ENCODE measurements around the gene STARD10. TPM values are rescaled to one million over a fixed set of nuclear protein-coding genes. Genes with fewer than 3 reads are reported as not detected.
A peak's percentile ranks its signal among the peaks of the same experiment; 100 is the strongest.

STARD10 gene
- total and polyA plus RNA-seq, 9 of the 15 experiments (the other 6 are each of a cell fraction or from before 2014, with no cell fraction given): 0.15 to 52.9 (median 32.3) TPM

DNA sequence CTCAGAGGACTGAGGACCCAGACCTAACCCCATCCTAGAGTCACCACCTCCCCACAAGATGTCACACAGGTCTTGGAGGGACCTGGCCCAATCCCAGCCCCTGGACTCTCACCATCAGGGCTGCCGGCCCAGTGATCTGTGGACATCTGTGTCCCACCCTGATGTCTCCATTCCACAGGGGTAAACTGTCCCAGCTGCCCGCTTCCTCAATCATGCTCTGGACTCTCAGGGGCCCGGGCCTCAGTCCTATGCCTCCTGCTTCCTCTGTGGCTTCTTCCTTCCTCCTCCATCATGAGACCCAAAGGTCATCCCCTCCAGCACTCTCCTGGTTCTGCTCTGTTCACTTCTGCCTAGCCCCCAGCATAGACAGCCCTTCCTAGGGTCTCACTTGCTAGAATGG, 73.8 kb downstream of the STARD10 start:
- 88% methylated on average over 3 of the region's 3 CpGs for WGBS (ENCODE audit: insufficient coverage, low coverage, missing lambda C conversion rate)
- intact Hi-C loops (cut with micrococcal nuclease): no loop called here
- BruUV-seq (replicated peaks): no TSS peak
- TF ChIP-seq NRF1 (conservative IDR thresholded peaks at IDR 0.05 in 1 of 2, IDR thresholded peaks at IDR 0.05 in 1 of 2) (no peak), MAZ (CRISPR knock-in tag; conservative IDR thresholded peaks at IDR 0.05 in 1 of 2, IDR thresholded peaks at IDR 0.05 in 1 of 2) (no peak), POU5F1 (IDR thresholded peaks at IDR 0.05; ENCODE audit: borderline replicate concordance, low read depth, low read length, partially characterized antibody) (no peak), ZNF239 (CRISPR knock-in tag; IDR thresholded peaks at IDR 0.05) (no peak), ZNF134 (CRISPR knock-in tag; conservative IDR thresholded peaks at IDR 0.05) (no peak), BCOR (IDR thresholded peaks at IDR 0.05) (no peak), CBX3 (IDR thresholded peaks at IDR 0.05; ENCODE audit: borderline replicate concordance in 1 of 2, low read length in 2 of 2) (no peak), RHOXF2B (CRISPR knock-in tag; conservative IDR thresholded peaks at IDR 0.05) (no peak), SRSF7 (optimal IDR thresholded peaks at IDR 0.05; ENCODE audit: low read depth, low read length) (no peak)
- TF ChIP-seq, protein P1, sequence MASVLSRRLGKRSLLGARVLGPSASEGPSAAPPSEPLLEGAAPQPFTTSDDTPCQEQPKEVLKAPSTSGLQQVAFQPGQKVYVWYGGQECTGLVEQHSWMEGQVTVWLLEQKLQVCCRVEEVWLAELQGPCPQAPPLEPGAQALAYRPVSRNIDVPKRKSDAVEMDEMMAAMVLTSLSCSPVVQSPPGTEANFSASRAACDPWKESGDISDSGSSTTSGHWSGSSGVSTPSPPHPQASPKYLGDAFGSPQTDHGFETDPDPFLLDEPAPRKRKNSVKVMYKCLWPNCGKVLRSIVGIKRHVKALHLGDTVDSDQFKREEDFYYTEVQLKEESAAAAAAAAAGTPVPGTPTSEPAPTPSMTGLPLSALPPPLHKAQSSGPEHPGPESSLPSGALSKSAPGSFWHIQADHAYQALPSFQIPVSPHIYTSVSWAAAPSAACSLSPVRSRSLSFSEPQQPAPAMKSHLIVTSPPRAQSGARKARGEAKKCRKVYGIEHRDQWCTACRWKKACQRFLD (CRISPR knock-in tag; IDR thresholded peaks at IDR 0.05): no peak
- TF ChIP-seq, protein P2, sequence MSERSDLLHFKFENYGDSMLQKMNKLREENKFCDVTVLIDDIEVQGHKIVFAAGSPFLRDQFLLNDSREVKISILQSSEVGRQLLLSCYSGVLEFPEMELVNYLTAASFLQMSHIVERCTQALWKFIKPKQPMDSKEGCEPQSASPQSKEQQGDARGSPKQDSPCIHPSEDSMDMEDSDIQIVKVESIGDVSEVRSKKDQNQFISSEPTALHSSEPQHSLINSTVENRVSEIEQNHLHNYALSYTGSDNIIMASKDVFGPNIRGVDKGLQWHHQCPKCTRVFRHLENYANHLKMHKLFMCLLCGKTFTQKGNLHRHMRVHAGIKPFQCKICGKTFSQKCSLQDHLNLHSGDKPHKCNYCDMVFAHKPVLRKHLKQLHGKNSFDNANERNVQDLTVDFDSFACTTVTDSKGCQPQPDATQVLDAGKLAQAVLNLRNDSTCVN (CRISPR knock-in tag; IDR thresholded peaks at IDR 0.05): no peak
- TF ChIP-seq, protein P3, sequence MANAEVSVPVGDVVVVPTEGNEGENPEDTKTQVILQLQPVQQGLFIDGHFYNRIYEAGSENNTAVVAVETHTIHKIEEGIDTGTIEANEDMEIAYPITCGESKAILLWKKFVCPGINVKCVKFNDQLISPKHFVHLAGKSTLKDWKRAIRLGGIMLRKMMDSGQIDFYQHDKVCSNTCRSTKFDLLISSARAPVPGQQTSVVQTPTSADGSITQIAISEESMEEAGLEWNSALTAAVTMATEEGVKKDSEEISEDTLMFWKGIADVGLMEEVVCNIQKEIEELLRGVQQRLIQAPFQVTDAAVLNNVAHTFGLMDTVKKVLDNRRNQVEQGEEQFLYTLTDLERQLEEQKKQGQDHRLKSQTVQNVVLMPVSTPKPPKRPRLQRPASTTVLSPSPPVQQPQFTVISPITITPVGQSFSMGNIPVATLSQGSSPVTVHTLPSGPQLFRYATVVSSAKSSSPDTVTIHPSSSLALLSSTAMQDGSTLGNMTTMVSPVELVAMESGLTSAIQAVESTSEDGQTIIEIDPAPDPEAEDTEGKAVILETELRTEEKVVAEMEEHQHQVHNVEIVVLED (CRISPR knock-in tag; IDR thresholded peaks at IDR 0.05): no peak

More for the DNA sequence above, 73.8 kb downstream of the STARD10 start:
- no peak overlapping the region for H3K4me3 ChIP-seq
- peaks cover 11 to 27% of the 10 kb centered on the region in 2 experiments; a peak in 4 of 5 replicates for H3K4me1 ChIP-seq (replicated peaks in 1 of 2; ENCODE audit: control insufficient read depth in 2 of 2, insufficient read depth in 2 of 2, low read length in 2 of 2)
- peaks cover 76% of the 10 kb centered on the region for H3K36me3 ChIP-seq (ENCODE audit: control insufficient read depth, insufficient read depth, low read length)
- H3K27ac ChIP-seq (ENCODE audit: extremely low read depth, low read depth, low read length): no peak overlapping the region
- H3K9ac ChIP-seq (ENCODE audit: insufficient read depth in 1 of 2, low read depth in 2 of 2, low read length in 2 of 2): peak overlapping the region in 1 of 2 experiments; percentile 24; a peak in 2 of 4 replicates
- H3K9me3 ChIP-seq (replicated peaks; ENCODE audit: control insufficient read depth, insufficient read depth, low read depth, low read length): no peaks in the 10 kb centered on the region
- FAIRE-seq (no peak), DNase-seq (ENCODE audit: extremely low read depth in 1 of 4, low spot score in 3 of 4) (no peak), ATAC-seq (no peak)
- H3K27me3 ChIP-seq (ENCODE audit: control insufficient read depth in 2 of 2, insufficient read depth in 2 of 2, low read length in 2 of 2): no peaks in the 10 kb centered on the region
- ChIA-PET POLR2A (interaction anchor here (1.1 kb wide), 1 partner anchor 109 kb away, joined by 5 read pairs; no protein-coding TSS in a partner anchor), CTCF (ENCODE audit: low intra/inter-chr PET ratio) (no interaction called here)
- H2AFZ ChIP-seq (ENCODE audit: low read depth, low read length): no peak overlapping the region
- in situ Hi-C loops (cut with MboI): loop anchor here (10.0 kb wide), 1 partner anchor 465 kb away; no protein-coding TSS in a partner anchor
- peaks cover 53% of the 10 kb centered on the region for H3K79me2 ChIP-seq (ENCODE audit: control insufficient read depth, insufficient read depth, low read length)
- H4K20me1 ChIP-seq (replicated peaks; ENCODE audit: control insufficient read depth, insufficient read depth, low read length): no peaks in the 10 kb centered on the region
- H3K9me1 ChIP-seq (ENCODE audit: control insufficient read depth, insufficient read depth, low read length): no peaks in the 10 kb centered on the region
- no peak overlapping the region for H3K4me2 ChIP-seq (ENCODE audit: insufficient read depth, low read length)

Data from K562 (cell line).